Measurements from ENCODE around the gene DRD5. TPM values are rescaled to one million over a fixed set of nuclear protein-coding genes. Genes with fewer than 3 reads are reported as not detected.
"Not testable (repeated sequence)": the region's sequence is repeated elsewhere in the genome, so short reads cannot be mapped to it uniquely, and the experiment has no call there.

Gene DRD5
- polyA plus RNA-seq, 1 of the 3 experiments (the other 2 are of a cell fraction), result not detected

DNA sequence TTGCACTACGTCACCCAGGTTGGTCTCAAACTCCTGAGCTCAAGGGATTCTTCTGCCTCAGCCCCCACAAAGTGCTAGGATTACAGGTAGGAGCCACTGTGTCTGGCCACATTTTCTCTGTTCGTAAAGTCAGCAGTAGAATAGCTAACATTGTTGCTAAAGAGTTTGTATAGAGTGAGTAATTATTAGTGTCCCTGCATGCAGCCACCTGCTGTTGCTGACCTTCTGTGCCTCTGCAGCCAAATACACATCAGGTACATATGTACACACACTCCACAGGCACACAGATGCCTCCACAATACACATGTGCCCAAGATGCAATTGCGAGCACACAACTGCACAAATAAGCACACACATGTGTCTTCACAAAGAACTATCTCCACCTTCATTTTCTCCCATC is 10.9 kb downstream of the DRD5 start:
- no peak overlapping the region for H3K27ac ChIP-seq (ENCODE audit: low read depth in 2 of 2, low read length in 1 of 2)
- H3K36me3 ChIP-seq (replicated peaks in 1 of 2; ENCODE audit: control insufficient read depth in 1 of 2, insufficient read depth in 2 of 2, low read length in 1 of 2), result no peaks in the 10 kb centered on the region
- H3K4me3 ChIP-seq (ENCODE audit: low read depth in 2 of 2, low read length in 1 of 2), result no peak overlapping the region
- H3K27me3 ChIP-seq (ENCODE audit: insufficient read depth), result no peaks in the 10 kb centered on the region
- H3K4me2 ChIP-seq, result no peak overlapping the region
- ChIA-PET CTCF (no interaction called here), POLR2A (no interaction called here)
- H2AFZ ChIP-seq (ENCODE audit: low read depth), result no peak overlapping the region
- DNase-seq, result no peak
- 21% methylated on average over 3 of the region's 3 CpGs for WGBS (ENCODE audit: low lambda C conversion rate)
- H3K79me2 ChIP-seq (ENCODE audit: insufficient read depth), result no peaks in the 10 kb centered on the region
- TF ChIP-seq RFX5 (IDR thresholded peaks at IDR 0.05; ENCODE audit: low read length) (no peak), FOXM1 (IDR thresholded peaks at IDR 0.05; ENCODE audit: low read depth) (no peak), EZH2phosphoT487 (IDR thresholded peaks at IDR 0.05; ENCODE audit: borderline replicate concordance, low read depth) (no peak), CHD2 (IDR thresholded peaks at IDR 0.05; ENCODE audit: low read length, partially characterized antibody) (no peak), FOSL2 (IDR thresholded peaks at IDR 0.05; ENCODE audit: borderline replicate concordance, low read depth) (no peak), YY1 (IDR thresholded peaks at IDR 0.05; ENCODE audit: low read depth) (no peak), SIN3A (IDR thresholded peaks at IDR 0.05; ENCODE audit: borderline replicate concordance, low read depth, low read length) (no peak), JUND (IDR thresholded peaks at IDR 0.05) (no peak), RCOR1 (IDR thresholded peaks at IDR 0.05; ENCODE audit: low read length) (no peak), SMC3 (IDR thresholded peaks at IDR 0.05; ENCODE audit: low read depth, low read length) (no peak), MEF2A (IDR thresholded peaks at IDR 0.05; ENCODE audit: borderline replicate concordance, low read depth) (no peak), ELF1 (IDR thresholded peaks at IDR 0.05) (no peak)
- TF ChIP-seq, protein P1, sequence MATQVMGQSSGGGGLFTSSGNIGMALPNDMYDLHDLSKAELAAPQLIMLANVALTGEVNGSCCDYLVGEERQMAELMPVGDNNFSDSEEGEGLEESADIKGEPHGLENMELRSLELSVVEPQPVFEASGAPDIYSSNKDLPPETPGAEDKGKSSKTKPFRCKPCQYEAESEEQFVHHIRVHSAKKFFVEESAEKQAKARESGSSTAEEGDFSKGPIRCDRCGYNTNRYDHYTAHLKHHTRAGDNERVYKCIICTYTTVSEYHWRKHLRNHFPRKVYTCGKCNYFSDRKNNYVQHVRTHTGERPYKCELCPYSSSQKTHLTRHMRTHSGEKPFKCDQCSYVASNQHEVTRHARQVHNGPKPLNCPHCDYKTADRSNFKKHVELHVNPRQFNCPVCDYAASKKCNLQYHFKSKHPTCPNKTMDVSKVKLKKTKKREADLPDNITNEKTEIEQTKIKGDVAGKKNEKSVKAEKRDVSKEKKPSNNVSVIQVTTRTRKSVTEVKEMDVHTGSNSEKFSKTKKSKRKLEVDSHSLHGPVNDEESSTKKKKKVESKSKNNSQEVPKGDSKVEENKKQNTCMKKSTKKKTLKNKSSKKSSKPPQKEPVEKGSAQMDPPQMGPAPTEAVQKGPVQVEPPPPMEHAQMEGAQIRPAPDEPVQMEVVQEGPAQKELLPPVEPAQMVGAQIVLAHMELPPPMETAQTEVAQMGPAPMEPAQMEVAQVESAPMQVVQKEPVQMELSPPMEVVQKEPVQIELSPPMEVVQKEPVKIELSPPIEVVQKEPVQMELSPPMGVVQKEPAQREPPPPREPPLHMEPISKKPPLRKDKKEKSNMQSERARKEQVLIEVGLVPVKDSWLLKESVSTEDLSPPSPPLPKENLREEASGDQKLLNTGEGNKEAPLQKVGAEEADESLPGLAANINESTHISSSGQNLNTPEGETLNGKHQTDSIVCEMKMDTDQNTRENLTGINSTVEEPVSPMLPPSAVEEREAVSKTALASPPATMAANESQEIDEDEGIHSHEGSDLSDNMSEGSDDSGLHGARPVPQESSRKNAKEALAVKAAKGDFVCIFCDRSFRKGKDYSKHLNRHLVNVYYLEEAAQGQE (IDR thresholded peaks at IDR 0.05; ENCODE audit: low read depth, low read length), result no peak
- TF ChIP-seq, protein P2, sequence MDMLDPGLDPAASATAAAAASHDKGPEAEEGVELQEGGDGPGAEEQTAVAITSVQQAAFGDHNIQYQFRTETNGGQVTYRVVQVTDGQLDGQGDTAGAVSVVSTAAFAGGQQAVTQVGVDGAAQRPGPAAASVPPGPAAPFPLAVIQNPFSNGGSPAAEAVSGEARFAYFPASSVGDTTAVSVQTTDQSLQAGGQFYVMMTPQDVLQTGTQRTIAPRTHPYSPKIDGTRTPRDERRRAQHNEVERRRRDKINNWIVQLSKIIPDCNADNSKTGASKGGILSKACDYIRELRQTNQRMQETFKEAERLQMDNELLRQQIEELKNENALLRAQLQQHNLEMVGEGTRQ (IDR thresholded peaks at IDR 0.05; ENCODE audit: borderline replicate concordance, low read depth, low read length), result no peak
- H3K9me3 ChIP-seq, result no peaks in the 10 kb centered on the region
- H4K20me1 ChIP-seq (ENCODE audit: insufficient read depth), result no peaks in the 10 kb centered on the region
- no peaks in the 10 kb centered on the region for H3K9me2 ChIP-seq
- no peak overlapping the region for H3K9ac ChIP-seq
- H3K4me1 ChIP-seq (ENCODE audit: control insufficient read depth in 1 of 2, insufficient read depth in 2 of 2, low read depth in 1 of 2, low read length in 1 of 2), result no peaks in the 10 kb centered on the region
- no peaks in the 10 kb centered on the region for H3F3A ChIP-seq (replicated peaks; ENCODE audit: insufficient read depth)

DNA sequence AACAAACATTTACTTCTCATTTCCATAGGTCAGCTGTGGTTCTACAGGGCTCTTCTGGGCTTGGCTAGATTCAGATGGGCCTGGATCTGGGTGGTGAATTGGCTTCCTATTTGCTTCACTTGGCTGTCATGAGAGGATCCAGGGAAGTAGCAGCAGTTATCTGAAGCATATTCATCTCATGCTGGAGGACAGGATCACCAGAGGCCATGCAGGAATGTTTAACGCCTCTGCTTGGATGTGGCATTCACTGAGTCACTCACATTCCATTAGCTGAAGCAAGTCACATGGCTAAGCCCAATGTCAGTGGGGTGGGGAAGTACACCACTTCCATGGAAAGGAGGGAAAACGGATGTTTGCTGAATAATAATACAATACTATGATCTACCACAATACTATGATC is 15.2 kb downstream of the DRD5 start:
- H3K9me2 ChIP-seq; H3K27me3 ChIP-seq (ENCODE audit: insufficient read depth); H3K36me3 ChIP-seq (replicated peaks in 1 of 2; ENCODE audit: control insufficient read depth in 1 of 2, insufficient read depth in 2 of 2, low read length in 1 of 2); H3K9me3 ChIP-seq; POLR2A ChIA-PET; H3K4me3 ChIP-seq (ENCODE audit: low read depth in 2 of 2, low read length in 1 of 2); H3K9ac ChIP-seq; H3K27ac ChIP-seq (ENCODE audit: low read depth in 2 of 2, low read length in 1 of 2); CTCF ChIA-PET; H4K20me1 ChIP-seq (ENCODE audit: insufficient read depth); H2AFZ ChIP-seq (ENCODE audit: low read depth); DNase-seq; H3K4me1 ChIP-seq (ENCODE audit: control insufficient read depth in 1 of 2, insufficient read depth in 2 of 2, low read depth in 1 of 2, low read length in 1 of 2); H3K4me2 ChIP-seq; H3F3A ChIP-seq (replicated peaks; ENCODE audit: insufficient read depth); H3K79me2 ChIP-seq (ENCODE audit: insufficient read depth): not testable (repeated sequence)
- 6% methylated on average over 2 of the region's 2 CpGs for WGBS (ENCODE audit: low lambda C conversion rate)
